GM19238 (cell line): ENCODE results near the gene BEST2.
A peak's percentile ranks its signal among the peaks of the same experiment; 100 is the strongest.

ENCODE experiments used
- DNase-seq: peaks from one replicate; pipeline ENCODE4 v3.0.0; 2011; ENCODE audit warnings: low spot score; ENCODE audit not compliant: insufficient read length

The BEST2 gene

GRCh38 chr19:12767666-12768065 is 16.1 kb downstream of the BEST2 start:
- no peak for DNase-seq

GRCh38 chr19:12769689-12770088 is 18.1 kb downstream of the BEST2 start:
- DNase-seq, result no peak

GRCh38 chr19:12770922-12771321 is 19.3 kb downstream of the BEST2 start:
- no peak for DNase-seq

- DNase-seq, result no peak
These were observed 20.7 kb downstream of the BEST2 start for GRCh38 chr19:12772323-12772722.

- DNase-seq, result no peak
These were observed 22.0 kb downstream of the BEST2 start for GRCh38 chr19:12773571-12773970.

- no peak for DNase-seq
These were observed 23.3 kb downstream of the BEST2 start, which contains the start of gene HOOK2 for GRCh38 chr19:12774588-12775555. TSS of gene HOOK2 (minus strand) at chr19:12775552. CDS start at chr19:12775449, 103 bp downstream.

GRCh38 chr19:12777217-12778016 is 25.8 kb downstream of the BEST2 start:
- DNase-seq, result peak; percentile 83

GRCh38 chr19:12778017-12778904 is 26.7 kb downstream of the BEST2 start:
- no peak for DNase-seq

GRCh38 chr19:12778905-12779161 is 27.2 kb downstream of the BEST2 start:
- DNase-seq, result no peak

GRCh38 chr19:12779162-12779993 is 27.8 kb downstream of the BEST2 start:
- no peak for DNase-seq

GRCh38 chr19:12782174-12782423 is 30.5 kb downstream of the BEST2 start:
- DNase-seq, result no peak

- DNase-seq, result peak; percentile 68
These were observed 31.1 kb downstream of the BEST2 start for GRCh38 chr19:12782424-12783290.

- DNase-seq, result no peak
These were observed 31.8 kb downstream of the BEST2 start for GRCh38 chr19:12783291-12783848.

GRCh38 chr19:12783849-12784393 is 32.3 kb downstream of the BEST2 start:
- no peak for DNase-seq

GRCh38 chr19:12784394-12784870 is 32.8 kb downstream of the BEST2 start:
- no peak for DNase-seq

- no peak for DNase-seq
These were observed 33.4 kb downstream of the BEST2 start for GRCh38 chr19:12784871-12785430.

GRCh38 chr19:12785431-12786031 is 33.9 kb downstream of the BEST2 start:
- no peak for DNase-seq

GRCh38 chr19:12786141-12786870 is 34.7 kb downstream of the BEST2 start:
- no peak for DNase-seq
